OCI-LY1 (cell line): ENCODE measurements around the gene SNX24.

Source experiments
- H2AFZ ChIP-seq: fragments of 200-600 bp; sonication (generic), shearing (Covaris generic); 2 replicates; pipeline ENCODE4 v1.6.0; 2014; ENCODE audit warnings: antibody characterized with exemption, mild to moderate bottlenecking, low read length
- H3F3A ChIP-seq: fragments of 200-600 bp; sonication (generic), shearing (Covaris generic); 2 replicates; pipeline ENCODE4 v1.6.0; 2014; ENCODE audit warnings: mild to moderate bottlenecking, antibody characterized with exemption, low read length, moderate library complexity; ENCODE audit not compliant: insufficient read depth
- H3K27ac ChIP-seq: fragments of 200-600 bp; sonication (generic); 2 replicates; pipeline ENCODE4 v1.5.1; 2014; ENCODE audit warnings: low read length, mixed run types, mild to moderate bottlenecking, low read depth; ENCODE audit not compliant: poor library complexity, severe bottlenecking
- H3K27me3 ChIP-seq: fragments of 200-600 bp; sonication (generic); 2 replicates; pipeline ENCODE4 v1.6.0; 2014; ENCODE audit warnings: antibody characterized with exemption, mild to moderate bottlenecking, low read length, moderate library complexity; ENCODE audit not compliant: insufficient read depth
- H3K36me3 ChIP-seq: fragments of 200-600 bp; sonication (generic); 2 replicates; pipeline ENCODE4 v1.6.1; 2014; ENCODE audit warnings: mild to moderate bottlenecking, antibody characterized with exemption, low read length, moderate library complexity, mixed read lengths; ENCODE audit not compliant: insufficient read depth
- H3K4me1 ChIP-seq: fragments of 200-600 bp; sonication (generic); 2 replicates; pipeline ENCODE4 v1.5.1; 2014; ENCODE audit warnings: mild to moderate bottlenecking, low read length, moderate library complexity; ENCODE audit not compliant: insufficient read depth, severe bottlenecking
- H3K4me2 ChIP-seq: fragments of 200-600 bp; sonication (generic), shearing (Covaris generic); 2 replicates; pipeline ENCODE4 v1.6.1; 2014; ENCODE audit warnings: low read length
- H3K4me3 ChIP-seq: fragments of 200-600 bp; sonication (generic); 2 replicates; pipeline ENCODE4 v1.5.1; 2014; ENCODE audit warnings: low read length, low read depth, mild to moderate bottlenecking, mixed read lengths; ENCODE audit not compliant: poor library complexity, severe bottlenecking
- H3K79me2 ChIP-seq: fragments of 200-600 bp; shearing (Covaris generic); 2 replicates; pipeline ENCODE4 v1.6.1; 2016; ENCODE audit warnings: mixed run types, low read length, mixed read lengths; ENCODE audit not compliant: insufficient read depth
- H3K9ac ChIP-seq: fragments of 200-600 bp; sonication (generic), shearing (Covaris generic); 2 replicates; pipeline ENCODE4 v1.6.1; 2014; ENCODE audit warnings: mild to moderate bottlenecking, low read length, mixed read lengths
- H3K9me2 ChIP-seq: fragments of 200-600 bp; sonication (generic), shearing (Covaris generic); 2 replicates; pipeline ENCODE4 v1.6.1; 2014; ENCODE audit warnings: low read depth, mild to moderate bottlenecking, low read length, mixed read lengths
- H3K9me3 ChIP-seq: fragments of 200-600 bp; shearing (Covaris generic); 2 replicates; pipeline ENCODE4 v1.6.1; 2014; ENCODE audit warnings: low read length, mixed read lengths
- H4K20me1 ChIP-seq: fragments of 200-600 bp; sonication (generic), shearing (Covaris generic); 2 replicates; pipeline ENCODE4 v1.6.0; 2016; ENCODE audit warnings: mild to moderate bottlenecking, low read length; ENCODE audit not compliant: insufficient read depth
- CTCF ChIP-seq: fragments of 200-600 bp; sonication (generic), shearing (Covaris generic); IDR thresholded peaks from 2 replicates; pipeline ENCODE4 v1.5.1; 2017; ENCODE audit warnings: mild to moderate bottlenecking, antibody characterized with exemption, low read length, moderate library complexity, mixed read lengths
- EZH2 ChIP-seq: fragments of 200-600 bp; sonication (generic), shearing (Covaris generic); IDR thresholded peaks from 2 replicates; pipeline ENCODE4 v1.8.0; 2017; ENCODE audit warnings: borderline replicate concordance, mixed run types, mild to moderate bottlenecking, antibody characterized with exemption, low read length, moderate library complexity, mixed read lengths

SNX24 gene

DNA sequence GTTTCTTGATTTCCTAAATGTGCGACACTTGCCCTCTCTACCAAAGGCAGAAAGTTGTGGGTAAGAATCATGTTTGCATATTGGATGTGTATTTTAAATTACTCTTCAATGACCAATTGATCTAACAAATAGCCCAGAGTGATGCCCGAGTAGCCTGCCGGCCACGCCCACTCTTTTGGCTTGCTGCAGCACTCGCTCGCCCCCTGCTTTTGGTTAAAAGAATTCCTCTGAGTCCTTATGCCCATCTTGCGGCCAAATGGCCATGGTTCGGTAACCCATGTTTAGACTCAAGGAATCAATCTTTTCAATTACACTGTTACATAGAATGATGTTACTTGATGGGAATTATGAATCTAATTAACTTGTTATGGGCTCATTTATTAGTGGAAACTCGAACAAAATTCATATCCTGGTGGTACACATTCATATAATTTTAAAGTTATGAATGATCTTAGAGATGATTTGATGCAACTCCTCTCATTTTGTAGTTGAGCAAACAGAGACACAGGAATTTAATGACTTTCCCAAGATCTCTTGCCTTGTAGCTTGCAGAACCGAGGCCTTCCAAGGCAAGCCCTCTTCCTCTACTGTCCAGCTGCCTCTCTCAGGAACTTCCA lies 154.6 kb downstream of the SNX24 start:
- Histone ChIP-seq H3K9me3 (no peaks in the 10 kb centered on the region), H3K4me3 (no peak overlapping the region), H3K27ac (no peak overlapping the region), H3K4me2 (no peak overlapping the region), H3K9me2 (no peaks in the 10 kb centered on the region), H3K36me3 (no peaks in the 10 kb centered on the region), H2AFZ (no peak overlapping the region), H4K20me1 (no peaks in the 10 kb centered on the region), H3K4me1 (no peaks in the 10 kb centered on the region), H3K27me3 (no peaks in the 10 kb centered on the region), H3F3A (no peaks in the 10 kb centered on the region), H3K79me2 (no peaks in the 10 kb centered on the region), H3K9ac (no peak overlapping the region)
- no peak for TF ChIP-seq EZH2
- TF ChIP-seq CTCF: peak; percentile 92

GRCh38 chr5:123000731-123001130 lies 155.3 kb downstream of the SNX24 start:
- Histone ChIP-seq H3K27ac (no peak overlapping the region), H3K4me2 (no peak overlapping the region), H3K4me3 (no peak overlapping the region), H3K36me3 (no peaks in the 10 kb centered on the region), H3K4me1 (no peaks in the 10 kb centered on the region), H2AFZ (no peak overlapping the region), H3K27me3 (no peaks in the 10 kb centered on the region), H3K9ac (no peak overlapping the region), H3K9me2 (no peaks in the 10 kb centered on the region), H4K20me1 (no peaks in the 10 kb centered on the region), H3F3A (no peaks in the 10 kb centered on the region), H3K9me3 (no peaks in the 10 kb centered on the region), H3K79me2 (no peaks in the 10 kb centered on the region)
- TF ChIP-seq CTCF: no peak
- TF ChIP-seq EZH2: no peak

GRCh38 chr5:123001808-123002207 lies 156.4 kb downstream of the SNX24 start:
- Histone ChIP-seq H4K20me1 (no peaks in the 10 kb centered on the region), H3K27me3 (no peaks in the 10 kb centered on the region), H3K27ac (no peak overlapping the region), H3K9me3 (no peaks in the 10 kb centered on the region), H3K79me2 (no peaks in the 10 kb centered on the region), H3K36me3 (no peaks in the 10 kb centered on the region), H2AFZ (no peak overlapping the region), H3K4me2 (no peak overlapping the region), H3F3A (no peaks in the 10 kb centered on the region), H3K4me3 (no peak overlapping the region), H3K4me1 (no peaks in the 10 kb centered on the region), H3K9ac (no peak overlapping the region), H3K9me2 (no peaks in the 10 kb centered on the region)
- TF ChIP-seq CTCF: no peak
- TF ChIP-seq EZH2: no peak
